ENCODE measurements around the gene STRIP1. TPM values are rescaled to one million over a fixed set of nuclear protein-coding genes. Genes with fewer than 3 reads are reported as not detected.

STRIP1 gene
- total and polyA plus RNA-seq, 2 donors (not counting 1 experiment from before 2014, with no cell fraction given), result 17.2 to 43.8 TPM

DNA sequence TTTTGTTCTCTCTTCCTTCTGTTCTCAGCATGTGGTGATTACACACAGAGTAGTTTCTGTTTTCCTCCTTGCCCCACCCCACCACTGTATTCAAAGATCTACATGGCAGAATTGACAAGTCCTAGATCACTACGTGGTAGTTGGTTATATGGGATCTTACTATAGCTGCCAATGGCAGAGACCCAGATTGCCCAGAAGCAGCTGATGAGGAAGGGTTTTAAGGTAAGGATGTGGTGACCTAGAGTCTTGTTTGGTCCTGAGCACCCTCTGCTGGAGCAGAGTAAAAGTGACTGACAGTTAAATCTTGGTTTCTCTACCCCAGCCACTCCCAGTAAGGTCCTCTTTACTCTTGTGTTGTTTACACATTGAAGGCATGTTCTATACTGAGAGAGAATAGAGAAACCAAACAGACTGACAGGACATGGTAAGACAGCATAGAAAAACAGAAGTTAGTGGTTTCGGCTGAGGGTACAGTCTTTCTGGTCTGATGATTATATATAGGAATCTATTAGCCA lies 22.8 kb upstream of the STRIP1 start:
- Histone ChIP-seq H4K20me1 (ENCODE audit: control insufficient read depth, extremely low read depth, insufficient read depth, low read length) (no peaks in the 10 kb centered on the region), H3K27me3 (ENCODE audit: control insufficient read depth, insufficient read depth, low read length) (no peaks in the 10 kb centered on the region), H3K4me3 (replicated peaks in 1 of 4; ENCODE audit: control extremely low read depth in 1 of 4, insufficient read depth in 1 of 4, low read depth in 3 of 4, low read length in 4 of 4) (no peak overlapping the region), H3K4me2 (ENCODE audit: extremely low read depth, insufficient read depth, low read length) (no peak overlapping the region), H3K79me2 (ENCODE audit: control insufficient read depth, insufficient read depth, low read length) (peaks cover 8% of the 10 kb centered on the region), H3K36me3 (ENCODE audit: control insufficient read depth, insufficient read depth, low read length) (peaks cover 6% of the 10 kb centered on the region), H2AFZ (ENCODE audit: low read length) (no peak overlapping the region), H3K9ac (ENCODE audit: insufficient read depth, low read length) (no peak overlapping the region), H3K4me1 (ENCODE audit: control insufficient read depth, extremely low read depth, insufficient read depth, low read length) (no peaks in the 10 kb centered on the region), H3K9me3 (ENCODE audit: control insufficient read depth, insufficient read depth, low read depth, low read length) (no peaks in the 10 kb centered on the region), H3K27ac (ENCODE audit: insufficient read depth, low read length) (no peak overlapping the region)
- TF ChIP-seq EZH2 (IDR thresholded peaks at IDR 0.05; ENCODE audit: low read length, missing control alignments) (no peak), CTCF (conservative IDR thresholded peaks at IDR 0.05 in 1 of 2, IDR thresholded peaks at IDR 0.05 in 1 of 2; ENCODE audit: low read depth in 1 of 2, low read length in 2 of 2) (peak; percentile 74 to 77)
- peak; percentile 51 to 73 for DNase-seq (ENCODE audit: low read depth in 2 of 2)

GRCh38 chr1:110012100-110012780 lies 22.2 kb upstream of the STRIP1 start:
- no peak overlapping the region for H3K4me2 ChIP-seq (ENCODE audit: extremely low read depth, insufficient read depth, low read length)
- no peak overlapping the region for H3K9ac ChIP-seq (ENCODE audit: insufficient read depth, low read length)
- no peaks in the 10 kb centered on the region for H3K27me3 ChIP-seq (ENCODE audit: control insufficient read depth, insufficient read depth, low read length)
- no peak overlapping the region for H3K27ac ChIP-seq (ENCODE audit: insufficient read depth, low read length)
- no peak for TF ChIP-seq EZH2 (IDR thresholded peaks at IDR 0.05; ENCODE audit: low read length, missing control alignments)
- TF ChIP-seq CTCF (conservative IDR thresholded peaks at IDR 0.05 in 1 of 2, IDR thresholded peaks at IDR 0.05 in 1 of 2; ENCODE audit: low read depth in 1 of 2, low read length in 2 of 2), result no peak
- H3K4me1 ChIP-seq (ENCODE audit: control insufficient read depth, extremely low read depth, insufficient read depth, low read length), result no peaks in the 10 kb centered on the region
- no peaks in the 10 kb centered on the region for H4K20me1 ChIP-seq (ENCODE audit: control insufficient read depth, extremely low read depth, insufficient read depth, low read length)
- H3K9me3 ChIP-seq (ENCODE audit: control insufficient read depth, insufficient read depth, low read depth, low read length), result no peaks in the 10 kb centered on the region
- peaks cover 11% of the 10 kb centered on the region for H3K36me3 ChIP-seq (ENCODE audit: control insufficient read depth, insufficient read depth, low read length)
- H2AFZ ChIP-seq (ENCODE audit: low read length), result no peak overlapping the region
- no peak for DNase-seq (ENCODE audit: low read depth in 2 of 2)
- H3K79me2 ChIP-seq (ENCODE audit: control insufficient read depth, insufficient read depth, low read length), result peaks cover 2% of the 10 kb centered on the region
- no peak overlapping the region for H3K4me3 ChIP-seq (replicated peaks in 1 of 4; ENCODE audit: control extremely low read depth in 1 of 4, insufficient read depth in 1 of 4, low read depth in 3 of 4, low read length in 4 of 4)

- DNase-seq (ENCODE audit: low read depth in 2 of 2), result no peak
- H3K4me2 ChIP-seq (ENCODE audit: extremely low read depth, insufficient read depth, low read length), result no peak overlapping the region
- peaks cover 22% of the 10 kb centered on the region for H3K36me3 ChIP-seq (ENCODE audit: control insufficient read depth, insufficient read depth, low read length)
- no peak overlapping the region for H3K4me3 ChIP-seq (replicated peaks in 1 of 4; ENCODE audit: control extremely low read depth in 1 of 4, insufficient read depth in 1 of 4, low read depth in 3 of 4, low read length in 4 of 4)
- no peak overlapping the region for H3K9ac ChIP-seq (ENCODE audit: insufficient read depth, low read length)
- no peaks in the 10 kb centered on the region for H4K20me1 ChIP-seq (ENCODE audit: control insufficient read depth, extremely low read depth, insufficient read depth, low read length)
- H3K4me1 ChIP-seq (ENCODE audit: control insufficient read depth, extremely low read depth, insufficient read depth, low read length), result no peaks in the 10 kb centered on the region
- no peak overlapping the region for H2AFZ ChIP-seq (ENCODE audit: low read length)
- no peak overlapping the region for H3K27ac ChIP-seq (ENCODE audit: insufficient read depth, low read length)
- TF ChIP-seq CTCF (conservative IDR thresholded peaks at IDR 0.05 in 1 of 2, IDR thresholded peaks at IDR 0.05 in 1 of 2; ENCODE audit: low read depth in 1 of 2, low read length in 2 of 2) (no peak), EZH2 (IDR thresholded peaks at IDR 0.05; ENCODE audit: low read length, missing control alignments) (no peak)
- H3K79me2 ChIP-seq (ENCODE audit: control insufficient read depth, insufficient read depth, low read length), result no peaks in the 10 kb centered on the region
- H3K27me3 ChIP-seq (ENCODE audit: control insufficient read depth, insufficient read depth, low read length), result no peaks in the 10 kb centered on the region
- no peaks in the 10 kb centered on the region for H3K9me3 ChIP-seq (ENCODE audit: control insufficient read depth, insufficient read depth, low read depth, low read length)
Observed at GRCh38 chr1:110017792-110018191, 16.6 kb upstream of the STRIP1 start.

Measured in fibroblast of lung (primary cell).